Lower leg skin (tissue), 4 donors: ENCODE data around the gene SMNDC1. TPM values are rescaled to one million over a fixed set of nuclear protein-coding genes. Genes with fewer than 3 reads are reported as not detected.
A peak's percentile ranks its signal among the peaks of the same experiment; 100 is the strongest.
"Not testable (repeated sequence)": the region's sequence is repeated elsewhere in the genome, so short reads cannot be mapped to it uniquely, and the experiment has no call there.

Experiments
- DNase-seq, 2 donors: peaks; one replicate each; pipeline ENCODE4 v3.0.0-alpha.2; 2019; ENCODE audit warnings: low spot score in 2 of 2
- H3K4me3 ChIP-seq: fragments of 200-600 bp; sonication (generic); 2 replicates; pipeline ENCODE4 v1.5.1; 2017; ENCODE audit warnings: mild to moderate bottlenecking, low read depth; ENCODE audit not compliant: poor library complexity, severe bottlenecking
- POLR2A ChIP-seq, 2 donors: fragments of 450-650 bp; IDR thresholded peaks; one replicate each; pipeline ENCODE4 v1.6.1; 2016 to 2017; ENCODE audit warnings: antibody characterized with exemption in 2 of 2, mild to moderate bottlenecking in 1 of 2, moderate library complexity in 1 of 2
- WGBS, 2 donors: methylation state at CpG; one replicate each; pipeline ENCODE4 v1.1.5; 2018; 5-methylcytosine and 5-hydroxymethylcytosine counted together
- intact Hi-C: fragments of 100-400 bp; cut with DNase I; formaldehyde crosslinking; loops from one replicate; pipeline ENCODE4 v1.15.0; 2023; ENCODE audit warnings: low total_unique reads
- total RNA-seq, 4 donors: library from RNA; depleted of rRNA; stranded (reverse); fragments of >200 nt; gene quantifications; one replicate each; pipeline ENCODE4 v1.1.0, GENCODE V29; 2016
- TF ChIP-seq, protein P1 (sequence below), 3 donors: fragments of 450-650 bp; IDR thresholded peaks; one replicate each; pipeline ENCODE4 v1.5.1; 2016; ENCODE audit warnings: antibody characterized with exemption in 3 of 3, mild to moderate bottlenecking in 3 of 3, moderate library complexity in 2 of 3

The SMNDC1 gene
- total RNA-seq, 4 donors from 2014 or later, result 8.0 to 20.5 (median 10.6) TPM

DNA sequence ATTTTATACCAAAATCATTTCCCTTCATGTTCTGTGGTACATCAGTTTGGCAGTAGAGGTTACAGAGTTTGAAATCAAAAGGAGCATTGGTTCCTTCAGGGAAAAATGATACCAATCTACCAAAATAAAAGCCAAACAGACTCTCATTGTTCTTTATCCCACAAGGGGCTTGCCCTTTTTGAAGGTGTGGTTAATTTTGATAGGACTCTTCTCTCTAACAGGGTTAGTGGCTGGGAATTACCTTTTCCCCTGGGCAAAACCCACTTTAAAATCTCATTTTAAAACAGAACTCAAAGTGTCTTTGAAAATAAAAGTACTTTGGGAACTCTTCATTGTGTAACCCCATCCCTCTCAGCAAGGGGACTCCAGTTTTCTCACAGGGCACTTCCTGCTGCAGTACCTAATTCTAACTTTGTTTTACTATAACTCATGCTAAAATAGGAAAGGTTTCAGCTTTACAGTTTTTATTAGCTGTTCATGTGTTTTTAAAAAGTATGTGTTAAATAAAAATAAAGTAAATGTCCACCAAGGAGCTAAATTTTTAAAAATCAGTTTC lies 30.6 kb downstream of the SMNDC1 start:
- no peak for TF ChIP-seq POLR2A (IDR thresholded peaks at IDR 0.05)
- TF ChIP-seq, protein P1, sequence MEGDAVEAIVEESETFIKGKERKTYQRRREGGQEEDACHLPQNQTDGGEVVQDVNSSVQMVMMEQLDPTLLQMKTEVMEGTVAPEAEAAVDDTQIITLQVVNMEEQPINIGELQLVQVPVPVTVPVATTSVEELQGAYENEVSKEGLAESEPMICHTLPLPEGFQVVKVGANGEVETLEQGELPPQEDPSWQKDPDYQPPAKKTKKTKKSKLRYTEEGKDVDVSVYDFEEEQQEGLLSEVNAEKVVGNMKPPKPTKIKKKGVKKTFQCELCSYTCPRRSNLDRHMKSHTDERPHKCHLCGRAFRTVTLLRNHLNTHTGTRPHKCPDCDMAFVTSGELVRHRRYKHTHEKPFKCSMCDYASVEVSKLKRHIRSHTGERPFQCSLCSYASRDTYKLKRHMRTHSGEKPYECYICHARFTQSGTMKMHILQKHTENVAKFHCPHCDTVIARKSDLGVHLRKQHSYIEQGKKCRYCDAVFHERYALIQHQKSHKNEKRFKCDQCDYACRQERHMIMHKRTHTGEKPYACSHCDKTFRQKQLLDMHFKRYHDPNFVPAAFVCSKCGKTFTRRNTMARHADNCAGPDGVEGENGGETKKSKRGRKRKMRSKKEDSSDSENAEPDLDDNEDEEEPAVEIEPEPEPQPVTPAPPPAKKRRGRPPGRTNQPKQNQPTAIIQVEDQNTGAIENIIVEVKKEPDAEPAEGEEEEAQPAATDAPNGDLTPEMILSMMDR (IDR thresholded peaks at IDR 0.05), result no peak
- intact Hi-C loops, result no loop called here
- H3K4me3 ChIP-seq, result no peak overlapping the region
- DNase-seq, result no peak

DNA sequence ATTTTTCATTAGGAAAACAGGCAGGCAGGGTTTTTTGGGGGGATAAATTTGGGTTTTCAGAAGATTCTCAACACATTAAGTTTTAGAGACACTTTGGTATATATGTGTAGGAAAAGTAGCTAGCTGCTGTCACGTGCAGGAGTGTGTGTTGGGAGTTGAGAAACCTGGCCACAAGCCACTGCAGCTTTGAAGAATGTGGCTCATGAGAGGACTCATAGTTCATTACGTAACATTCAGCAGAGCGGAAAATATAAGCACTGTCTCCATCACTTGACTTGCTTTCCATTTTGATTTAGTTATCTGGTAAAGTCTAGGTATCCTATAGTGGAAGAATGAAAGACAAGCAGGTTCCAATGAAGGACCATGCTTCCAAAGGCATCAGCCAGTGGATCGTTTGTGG lies 31.2 kb downstream of the SMNDC1 start:
- 39 to 41% methylated on average over 4 of the region's 4 CpGs for WGBS, 2 donors
- no peak for TF ChIP-seq POLR2A (IDR thresholded peaks at IDR 0.05)
- TF ChIP-seq, protein P1 (IDR thresholded peaks at IDR 0.05), result no peak
- peak; percentile 73 to 88 for DNase-seq
- intact Hi-C loops, result no loop called here
- no peak overlapping the region for H3K4me3 ChIP-seq

DNA sequence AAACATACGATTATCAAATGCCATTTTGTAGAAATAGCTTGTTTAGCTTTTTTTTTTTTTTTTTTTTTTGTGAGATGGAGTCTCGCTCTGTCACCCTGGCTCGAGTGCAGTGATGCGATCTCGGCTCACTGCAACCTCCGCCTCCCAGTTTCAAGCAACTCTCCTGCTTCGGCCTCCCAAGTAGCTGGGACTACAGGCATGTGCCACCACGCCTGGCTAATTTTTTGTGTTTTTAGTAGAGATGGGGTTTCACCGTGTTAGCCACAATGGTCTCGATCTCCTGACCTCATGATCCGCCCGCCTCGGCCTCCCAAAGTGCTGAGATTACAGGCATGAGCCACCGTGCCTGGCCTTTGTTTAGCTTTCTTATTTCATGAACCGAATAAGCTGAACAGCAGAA lies 31.7 kb downstream of the SMNDC1 start:
- 86 to 91% methylated on average over 15 of the region's 15 CpGs for WGBS, 2 donors
- H3K4me3 ChIP-seq, intact Hi-C loops, DNase-seq: not testable (repeated sequence)

DNA sequence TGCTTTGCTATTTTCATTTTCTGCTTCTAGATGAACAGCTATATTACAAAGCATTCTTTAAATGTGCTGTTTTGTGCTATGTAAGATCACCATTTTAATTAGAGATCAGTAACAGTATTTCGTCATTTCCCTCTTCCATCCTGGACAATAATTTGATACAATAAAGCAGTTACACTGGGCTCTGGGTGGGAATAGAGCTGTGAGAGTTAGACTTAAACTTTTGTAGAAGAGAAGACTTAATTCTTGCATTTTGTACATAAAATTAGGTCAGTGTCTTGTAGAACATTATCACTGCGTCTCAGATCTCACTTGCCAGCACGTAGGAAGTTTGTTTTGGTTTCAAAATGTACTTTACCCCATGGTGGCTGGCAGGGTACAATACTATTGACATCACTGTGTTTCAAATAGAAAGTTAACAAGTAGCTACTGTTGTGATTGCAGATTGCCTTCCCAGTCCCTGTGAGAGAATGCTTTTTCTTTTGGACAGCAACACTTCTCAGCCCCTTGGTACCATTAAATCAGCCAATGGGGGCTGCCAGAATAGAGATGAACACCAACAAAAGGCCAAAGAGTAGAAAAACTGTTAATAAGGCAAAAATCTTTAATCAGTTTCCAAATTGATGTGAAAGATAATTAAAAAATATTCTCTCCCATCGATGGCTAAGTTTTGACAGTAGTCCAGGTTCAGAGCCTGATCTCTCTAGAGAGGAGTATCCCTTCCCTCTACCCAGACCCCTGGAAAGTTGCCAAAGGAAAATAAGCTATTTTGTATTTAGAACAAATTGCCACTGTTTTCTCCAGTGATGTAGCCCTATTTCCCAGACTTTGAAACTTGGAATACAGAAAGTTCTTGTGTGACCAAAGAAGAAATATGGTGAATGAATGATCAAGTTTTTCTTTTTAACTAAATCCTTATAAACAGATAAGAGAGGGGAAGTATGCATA lies 35.1 kb downstream of the SMNDC1 start:
- no peak overlapping the region for H3K4me3 ChIP-seq
- TF ChIP-seq, protein P1 (IDR thresholded peaks at IDR 0.05), result no peak
- TF ChIP-seq POLR2A (IDR thresholded peaks at IDR 0.05), result no peak
- intact Hi-C loops, result no loop called here
- 21 to 22% methylated on average over 4 of the region's 4 CpGs for WGBS, 2 donors
- DNase-seq, result no peak

DNA sequence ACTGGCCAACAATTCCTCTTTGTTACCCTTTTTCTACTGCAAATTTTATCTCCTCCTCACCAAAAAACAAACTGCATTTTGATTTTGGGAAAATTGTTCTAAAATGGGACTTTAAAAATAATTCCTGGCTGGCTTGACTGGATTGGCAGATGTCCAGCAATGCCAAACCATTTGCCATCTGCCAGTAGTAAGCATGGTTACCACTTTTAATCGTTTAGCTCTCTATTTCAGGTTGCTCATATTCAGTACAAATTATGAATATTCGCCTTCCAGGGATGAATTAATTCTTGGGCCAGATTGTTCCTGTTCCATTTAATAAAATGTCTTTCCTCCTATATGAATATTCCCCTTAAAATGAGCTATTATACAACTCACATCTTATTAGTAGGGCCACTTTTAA lies 35.7 kb downstream of the SMNDC1 start:
- H3K4me3 ChIP-seq, result no peak overlapping the region
- 53 to 56% methylated on average over 2 of the region's 2 CpGs for WGBS, 2 donors
- DNase-seq, result no peak
- TF ChIP-seq POLR2A (IDR thresholded peaks at IDR 0.05), result no peak
- TF ChIP-seq, protein P1 (IDR thresholded peaks at IDR 0.05), result no peak
- intact Hi-C loops, result no loop called here

DNA sequence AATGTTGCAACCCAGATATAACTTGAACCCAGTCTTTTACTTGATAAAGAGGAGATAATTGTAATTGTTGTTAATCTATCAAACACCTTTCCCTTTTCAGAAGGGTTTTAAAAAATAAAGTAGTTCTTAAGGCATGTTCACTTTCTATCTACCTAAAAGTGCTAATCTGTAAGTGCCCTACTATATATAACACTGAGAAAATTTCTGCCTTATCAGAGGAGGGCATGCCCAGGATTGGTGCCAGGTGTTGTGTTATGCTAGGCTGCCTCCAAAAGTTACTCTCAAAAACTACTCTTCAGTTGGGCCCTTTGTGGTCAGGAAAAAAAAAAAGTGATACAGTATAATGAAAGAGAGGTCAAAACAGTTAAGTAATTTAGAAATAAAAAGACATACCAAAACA lies 36.3 kb downstream of the SMNDC1 start:
- intact Hi-C loops, result no loop called here

More for the DNA sequence above, 36.3 kb downstream of the SMNDC1 start:
- H3K4me3 ChIP-seq, result no peak overlapping the region
- no peak for TF ChIP-seq POLR2A (IDR thresholded peaks at IDR 0.05)
- TF ChIP-seq, protein P1 (IDR thresholded peaks at IDR 0.05), result no peak
- no peak for DNase-seq
